ENCODE results near the gene DEDD2. TPM values are rescaled to one million over a fixed set of nuclear protein-coding genes. Genes with fewer than 3 reads are reported as not detected.

DEDD2 gene
- total RNA-seq, 1 donor from 2014 or later = 35.0 TPM

- DNase-seq (ENCODE audit: low spot score) = no peak
Measured at GRCh38 chr19:42228641-42229040, 11.2 kb upstream of the DEDD2 start.

- no peak for DNase-seq (ENCODE audit: low spot score)
Measured at GRCh38 chr19:42226886-42227285, 9.4 kb upstream of the DEDD2 start.

- DNase-seq (ENCODE audit: low spot score) = no peak
Measured at GRCh38 chr19:42225718-42226292, 8.3 kb upstream of the DEDD2 start.

GRCh38 chr19:42224940-42225717 is 7.7 kb upstream of the DEDD2 start:
- DNase-seq (ENCODE audit: low spot score) = no peak

GRCh38 chr19:42220751-42221097 is 3.2 kb upstream of the DEDD2 start:
- DNase-seq (ENCODE audit: low spot score) = no peak

- peak; percentile 97 for DNase-seq (ENCODE audit: low spot score)
Measured at GRCh38 chr19:42219812-42220750, 2.6 kb upstream of the DEDD2 start, which contains the start of gene ZNF526. TSS of gene ZNF526 (plus strand) at chr19:42220312. CDS start at chr19:42224404, 4,092 bp downstream.

- DNase-seq (ENCODE audit: low spot score) = no peak
Measured at GRCh38 chr19:42216653-42217519, 591 bp downstream of the DEDD2 start.

- DNase-seq (ENCODE audit: low spot score) = no peak
Measured at GRCh38 chr19:42214810-42215485, 2.5 kb downstream of the DEDD2 start.

GRCh38 chr19:42212886-42213285 is 4.6 kb downstream of the DEDD2 start:
- DNase-seq (ENCODE audit: low spot score) = no peak

GRCh38 chr19:42208612-42209011 is 8.9 kb downstream of the DEDD2 start:
- DNase-seq (ENCODE audit: low spot score) = no peak

GRCh38 chr19:42207767-42208271 is 9.7 kb downstream of the DEDD2 start:
- no peak for DNase-seq (ENCODE audit: low spot score)

GRCh38 chr19:42206871-42207755 is 10.4 kb downstream of the DEDD2 start:
- DNase-seq (ENCODE audit: low spot score) = no peak

GRCh38 chr19:42204664-42205063 is 12.8 kb downstream of the DEDD2 start:
- DNase-seq (ENCODE audit: low spot score) = no peak

GRCh38 chr19:42203700-42204099 is 13.8 kb downstream of the DEDD2 start:
- no peak for DNase-seq (ENCODE audit: low spot score)

GRCh38 chr19:42202290-42202880 is 15.1 kb downstream of the DEDD2 start:
- no peak for DNase-seq (ENCODE audit: low spot score)

GRCh38 chr19:42201489-42202289 is 15.8 kb downstream of the DEDD2 start:
- DNase-seq (ENCODE audit: low spot score) = no peak

GRCh38 chr19:42200116-42200715 is 17.3 kb downstream of the DEDD2 start:
- no peak for DNase-seq (ENCODE audit: low spot score)

Data from mucosa of gallbladder (tissue), 1 donor.